GM06990 (cell line): Measurements from ENCODE around the gene MDH1B.
A peak's percentile ranks its signal among the peaks of the same experiment; 100 is the strongest.
"Not testable (repeated sequence)": the region's sequence is repeated elsewhere in the genome, so short reads cannot be mapped to it uniquely, and the experiment has no call there.

Source experiments
- DNase-seq: peaks from one replicate; pipeline ENCODE4 v3.0.0-alpha.2; 2011; ENCODE audit not compliant: insufficient read length; ENCODE audit errors: extremely low read depth
- H3K27me3 ChIP-seq: replicated peaks from 2 replicates; pipeline ENCODE4 v1.6.0; 2011; ENCODE audit warnings: low read length; ENCODE audit not compliant: control insufficient read depth, insufficient read depth
- H3K36me3 ChIP-seq: 2 replicates; pipeline ENCODE4 v1.5.1; 2011; ENCODE audit warnings: low read length; ENCODE audit not compliant: control insufficient read depth, insufficient read depth
- H3K4me3 ChIP-seq: replicated peaks from 2 replicates; pipeline ENCODE4 v1.5.1; 2011; ENCODE audit warnings: low read depth, mild to moderate bottlenecking, control low read depth, low read length
- TF ChIP-seq, protein P1 (sequence below): IDR thresholded peaks from 2 replicates; pipeline ENCODE4 v1.5.1; 2011; ENCODE audit warnings: low read length, control low read depth, mild to moderate bottlenecking, inconsistent platforms; ENCODE audit not compliant: insufficient read depth, poor library complexity, severe bottlenecking

MDH1B gene

GRCh38 chr2:206716623-206717022, 48.5 kb downstream of the MDH1B start:
- TF ChIP-seq, protein P1, sequence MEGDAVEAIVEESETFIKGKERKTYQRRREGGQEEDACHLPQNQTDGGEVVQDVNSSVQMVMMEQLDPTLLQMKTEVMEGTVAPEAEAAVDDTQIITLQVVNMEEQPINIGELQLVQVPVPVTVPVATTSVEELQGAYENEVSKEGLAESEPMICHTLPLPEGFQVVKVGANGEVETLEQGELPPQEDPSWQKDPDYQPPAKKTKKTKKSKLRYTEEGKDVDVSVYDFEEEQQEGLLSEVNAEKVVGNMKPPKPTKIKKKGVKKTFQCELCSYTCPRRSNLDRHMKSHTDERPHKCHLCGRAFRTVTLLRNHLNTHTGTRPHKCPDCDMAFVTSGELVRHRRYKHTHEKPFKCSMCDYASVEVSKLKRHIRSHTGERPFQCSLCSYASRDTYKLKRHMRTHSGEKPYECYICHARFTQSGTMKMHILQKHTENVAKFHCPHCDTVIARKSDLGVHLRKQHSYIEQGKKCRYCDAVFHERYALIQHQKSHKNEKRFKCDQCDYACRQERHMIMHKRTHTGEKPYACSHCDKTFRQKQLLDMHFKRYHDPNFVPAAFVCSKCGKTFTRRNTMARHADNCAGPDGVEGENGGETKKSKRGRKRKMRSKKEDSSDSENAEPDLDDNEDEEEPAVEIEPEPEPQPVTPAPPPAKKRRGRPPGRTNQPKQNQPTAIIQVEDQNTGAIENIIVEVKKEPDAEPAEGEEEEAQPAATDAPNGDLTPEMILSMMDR: no peak
- Histone ChIP-seq H3K4me3 (no peak overlapping the region), H3K27me3 (no peaks in the 10 kb centered on the region), H3K36me3 (no peaks in the 10 kb centered on the region)
- no peak for DNase-seq

GRCh38 chr2:206715183-206715582, 49.9 kb downstream of the MDH1B start:
- DNase-seq, H3K36me3 ChIP-seq, H3K27me3 ChIP-seq, H3K4me3 ChIP-seq: not testable (repeated sequence)

DNA sequence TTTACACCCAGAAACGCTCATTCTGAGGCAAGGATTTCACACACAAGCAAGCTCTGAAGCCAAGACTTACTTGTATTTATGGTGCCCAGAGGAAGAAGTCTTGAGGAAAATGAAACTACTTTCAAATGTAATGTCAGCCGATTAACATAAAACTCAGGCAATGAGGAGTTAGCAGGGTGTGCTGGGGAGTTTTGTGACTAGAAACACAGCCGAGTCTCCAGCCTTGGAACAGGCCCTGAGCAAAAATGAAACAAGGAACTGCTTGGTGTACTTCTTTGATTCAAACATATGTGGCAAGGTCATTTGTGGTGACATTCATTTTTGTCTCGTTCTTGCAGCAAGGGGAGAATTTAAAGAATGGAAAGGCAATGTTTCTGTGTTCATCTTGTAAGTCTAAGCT, 51.4 kb downstream of the MDH1B start:
- TF ChIP-seq, protein P1: no peak
- H3K36me3 ChIP-seq: no peaks in the 10 kb centered on the region
- no peak overlapping the region for H3K4me3 ChIP-seq
- peak; percentile 38 for DNase-seq
- no peaks in the 10 kb centered on the region for H3K27me3 ChIP-seq

GRCh38 chr2:206708286-206708685, 56.8 kb downstream of the MDH1B start:
- H3K36me3 ChIP-seq: no peaks in the 10 kb centered on the region
- no peak overlapping the region for H3K4me3 ChIP-seq
- TF ChIP-seq, protein P1: no peak
- H3K27me3 ChIP-seq: no peaks in the 10 kb centered on the region
- no peak for DNase-seq

DNA sequence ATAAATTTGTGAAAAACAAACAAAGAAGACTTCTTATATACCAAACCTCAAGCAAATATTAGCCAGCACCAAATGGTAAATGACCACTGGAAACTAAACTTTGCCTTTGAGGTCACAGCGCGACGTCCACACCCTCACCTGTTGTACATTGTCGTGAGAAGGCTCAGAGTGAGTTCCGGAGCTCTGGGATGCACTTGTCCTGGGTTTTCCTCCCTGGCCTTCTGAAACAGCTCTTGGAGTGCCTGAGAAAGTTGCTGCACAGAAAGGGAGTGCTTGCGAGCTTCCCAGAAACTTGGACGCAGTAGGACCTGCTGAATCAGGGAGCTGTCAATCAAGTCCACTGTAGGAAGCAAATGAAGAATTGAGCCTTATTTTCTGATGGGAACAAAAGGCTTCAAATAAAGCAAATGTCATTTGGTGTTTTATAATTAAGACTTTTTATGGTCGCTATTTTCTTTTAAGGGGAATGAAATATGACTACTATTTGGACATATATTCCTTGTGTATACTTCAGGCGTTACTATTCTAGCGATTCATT, 57.9 kb downstream of the MDH1B start:
- no peak for DNase-seq
- Histone ChIP-seq H3K27me3 (no peaks in the 10 kb centered on the region), H3K36me3 (no peaks in the 10 kb centered on the region), H3K4me3 (no peak overlapping the region)
- TF ChIP-seq, protein P1: no peak

DNA sequence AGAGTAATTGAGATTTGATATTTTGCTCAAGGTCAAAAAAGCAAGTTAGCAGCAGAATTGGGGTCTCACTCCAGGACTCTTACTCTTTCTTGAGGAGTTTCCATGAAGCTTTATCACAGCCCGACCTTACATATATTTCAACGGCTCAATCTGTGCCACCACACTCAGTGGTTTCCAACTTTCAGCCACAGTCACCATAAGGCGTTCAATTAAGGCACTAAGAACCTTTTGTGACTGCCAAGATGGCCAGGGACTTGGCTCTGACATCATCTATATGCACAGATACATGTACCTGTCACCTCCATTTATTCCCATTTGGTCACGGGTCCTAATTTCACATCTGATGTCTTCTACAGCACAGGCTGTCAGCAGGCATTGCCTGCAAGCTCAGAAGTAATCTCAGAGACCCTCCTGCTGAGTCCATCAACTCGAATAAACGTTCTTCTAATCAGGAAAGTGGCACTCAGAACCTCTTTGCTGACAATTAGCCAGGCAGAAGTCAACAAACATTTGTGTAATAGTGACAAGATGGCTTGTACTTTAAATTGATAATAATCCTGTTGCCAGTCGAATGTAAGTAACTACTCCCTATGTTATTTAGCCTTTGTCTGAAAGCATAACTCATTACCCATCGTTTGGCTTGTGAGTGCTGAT, 63.0 kb downstream of the MDH1B start:
- DNase-seq: no peak
- Histone ChIP-seq H3K4me3 (no peak overlapping the region), H3K27me3 (no peaks in the 10 kb centered on the region), H3K36me3 (no peaks in the 10 kb centered on the region)
- TF ChIP-seq, protein P1: no peak
